H1 (cell line): Measurements from ENCODE around the gene RMDN2. TPM values are rescaled to one million over a fixed set of nuclear protein-coding genes. Genes with fewer than 3 reads are reported as not detected.

Experiments
- CTCF ChIA-PET: fragments of 300-600 bp; sonication (Branson Sonifier 250); formaldehyde crosslinking; loops from one replicate; lab custom pipeline; 2021; ENCODE audit not compliant: partially characterized antibody; lab: Charles Lee
- POLR2A ChIA-PET: fragments of 300-600 bp; sonication (Branson Sonifier 250); formaldehyde crosslinking; loops from one replicate; lab custom pipeline; 2021; ENCODE audit warnings: inconsistent platforms; ENCODE audit not compliant: partially characterized antibody; lab: Charles Lee
- DNase-seq, 2 experiments: peaks; one replicate each; pipeline versions ENCODE4 v3.0.0 to v3.0.0-alpha.2; 2010 to 2022; ENCODE audit warnings: low spot score in 2 of 2, low read depth in 1 of 2, mixed read lengths in 1 of 2
- FAIRE-seq: peaks from 2 replicates; lab custom pipeline; 2011; peaks lifted over from hg19 to GRCh38; lab: Jason Lieb, UNC
- H2AFZ ChIP-seq: 2 replicates; pipeline ENCODE4 v1.8.1; 2012; ENCODE audit warnings: low read length, inconsistent platforms
- H2AK5ac ChIP-seq: 2 replicates; pipeline ENCODE4 v1.6.1; 2013; ENCODE audit warnings: low read depth, low read length
- H2BK120ac ChIP-seq: replicated peaks from 2 replicates; pipeline ENCODE3; 2013; ENCODE audit warnings: low read depth, low read length, inconsistent platforms
- H2BK12ac ChIP-seq: 2 replicates; pipeline ENCODE4 v1.6.1; 2013; ENCODE audit warnings: low read depth, low read length
- H2BK15ac ChIP-seq: 2 replicates; pipeline ENCODE4 v1.6.1; 2013; ENCODE audit warnings: low read length
- H2BK20ac ChIP-seq: 2 replicates; pipeline ENCODE4 v1.6.1; 2013; ENCODE audit warnings: low read length
- H2BK5ac ChIP-seq: 2 replicates; pipeline ENCODE4 v1.6.1; 2013; ENCODE audit warnings: low read depth, low read length
- H3K14ac ChIP-seq: 2 replicates; pipeline ENCODE4 v1.6.1; 2013; ENCODE audit warnings: inconsistent platforms; ENCODE audit not compliant: insufficient read length
- H3K18ac ChIP-seq: 2 replicates; pipeline ENCODE4 v1.6.1; 2013; ENCODE audit warnings: low read length; ENCODE audit errors: extremely low read depth
- H3K23ac ChIP-seq: 2 replicates; pipeline ENCODE4 v1.6.1; 2013; ENCODE audit warnings: inconsistent platforms; ENCODE audit not compliant: insufficient read length
- H3K23me2 ChIP-seq: 2 replicates; pipeline ENCODE4 v1.6.1; 2013; ENCODE audit warnings: low read depth, low read length
- H3K27ac ChIP-seq: 2 replicates; pipeline ENCODE4 v1.6.1; 2011; ENCODE audit warnings: low read depth, low read length, inconsistent platforms
- H3K27me3 ChIP-seq, 4 experiments: replicated peaks in 1 of 4; 1 replicate in 1 of 4; 2 replicates in 3 of 4; pipeline versions ENCODE4 v1.6.1 to v1.8.1; 2011 to 2013; ENCODE audit warnings: low read length in 3 of 4, mild to moderate bottlenecking in 3 of 4, inconsistent platforms in 2 of 4, mixed read lengths in 2 of 4, moderate library complexity in 1 of 4; ENCODE audit not compliant: control insufficient read depth in 3 of 4, insufficient read depth in 3 of 4; ENCODE audit errors: extremely low read depth in 1 of 4
- H3K36me3 ChIP-seq, 4 experiments: 2 replicates each; pipeline versions ENCODE4 v1.6.1 to v1.8.1; 2011 to 2013; ENCODE audit warnings: mild to moderate bottlenecking in 4 of 4, low read length in 3 of 4, moderate library complexity in 2 of 4, control low read depth in 1 of 4, inconsistent platforms in 1 of 4; ENCODE audit not compliant: insufficient read depth in 4 of 4, control insufficient read depth in 2 of 4
- H3K4ac ChIP-seq: replicated peaks from 2 replicates; pipeline ENCODE3; 2013; ENCODE audit warnings: low read length, low read depth, mixed read lengths, inconsistent platforms; ENCODE audit not compliant: insufficient read length
- H3K4me1 ChIP-seq, 4 experiments: replicated peaks in 1 of 4; 1 replicate in 1 of 4; 2 replicates in 3 of 4; pipeline versions ENCODE4 v1.6.1 to v1.8.1; 2011 to 2013; ENCODE audit warnings: low read length in 3 of 4, inconsistent platforms in 2 of 4, mixed read lengths in 1 of 4; ENCODE audit not compliant: insufficient read depth in 4 of 4, control insufficient read depth in 3 of 4
- H3K4me2 ChIP-seq, 2 experiments: 2 replicates each; pipeline versions ENCODE4 v1.6.1 to v1.8.1; 2011 to 2013; ENCODE audit warnings: low read depth in 2 of 2, low read length in 2 of 2, control low read depth in 1 of 2, inconsistent platforms in 1 of 2, mild to moderate bottlenecking in 1 of 2; ENCODE audit not compliant: insufficient read depth in 1 of 2
- H3K4me3 ChIP-seq, 4 experiments: fragments of 200-600, 300-600 bp in 1 of 4; sonication (generic), shearing (Covaris generic), sonication (Bioruptor Twin) in 1 of 4; 2 replicates each; pipeline versions ENCODE4 v1.5.1 to v1.8.1; 2011 to 2016; ENCODE audit warnings: low read length in 4 of 4, low read depth in 3 of 4, control low read depth in 2 of 4, inconsistent platforms in 2 of 4, mild to moderate bottlenecking in 2 of 4, mixed read lengths in 1 of 4, moderate library complexity in 1 of 4; ENCODE audit not compliant: insufficient read depth in 2 of 4; ENCODE audit errors: extremely low read depth in 1 of 4
- H3K56ac ChIP-seq: replicated peaks from 2 replicates; pipeline ENCODE3; 2013; ENCODE audit warnings: low read depth, mild to moderate bottlenecking, mixed read lengths, low read length, inconsistent platforms; ENCODE audit not compliant: insufficient read length
- H3K79me1 ChIP-seq: 2 replicates; pipeline ENCODE4 v1.6.1; 2013; ENCODE audit warnings: low read depth, low read length, control low read depth
- H3K79me2 ChIP-seq, 2 experiments: 2 replicates each; pipeline versions ENCODE4 v1.6.1 to v1.8.1; 2012 to 2013; ENCODE audit warnings: low read length in 2 of 2, mild to moderate bottlenecking in 2 of 2, inconsistent platforms in 1 of 2; ENCODE audit not compliant: insufficient read depth in 2 of 2, control insufficient read depth in 1 of 2
- H3K9ac ChIP-seq, 4 experiments: replicated peaks in 1 of 4; 1 replicate in 1 of 4; 2 replicates in 3 of 4; pipeline versions ENCODE4 v1.6.1 to v1.8.1; 2011 to 2013; ENCODE audit warnings: low read depth in 3 of 4, low read length in 3 of 4, control low read depth in 2 of 4, mild to moderate bottlenecking in 2 of 4, moderate library complexity in 2 of 4, inconsistent platforms in 1 of 4; ENCODE audit errors: extremely low read depth in 1 of 4
- H3K9me3 ChIP-seq, 2 experiments: 2 replicates each; pipeline versions ENCODE4 v1.6.1 to v1.8.1; 2012 to 2013; ENCODE audit warnings: mild to moderate bottlenecking in 2 of 2, moderate library complexity in 2 of 2, control low read depth in 1 of 2, inconsistent platforms in 1 of 2, low read depth in 1 of 2, low read length in 1 of 2, mixed read lengths in 1 of 2; ENCODE audit not compliant: insufficient read depth in 2 of 2
- H4K20me1 ChIP-seq, 2 experiments: replicated peaks in 1 of 2; 2 replicates each; pipeline versions ENCODE3 to v1.8.1; 2011 to 2013; ENCODE audit warnings: inconsistent platforms in 2 of 2, low read length in 2 of 2, mild to moderate bottlenecking in 1 of 2; ENCODE audit not compliant: insufficient read depth in 2 of 2, control insufficient read depth in 1 of 2
- H4K5ac ChIP-seq: 2 replicates; pipeline ENCODE4 v1.6.1; 2013; ENCODE audit warnings: low read length, low read depth, mixed read lengths, inconsistent platforms; ENCODE audit not compliant: insufficient read length
- H4K8ac ChIP-seq: 2 replicates; pipeline ENCODE4 v1.8.0; 2013; ENCODE audit warnings: mild to moderate bottlenecking, moderate library complexity, low read length, inconsistent platforms; ENCODE audit not compliant: insufficient read depth; ENCODE audit errors: extremely low read depth
- H4K91ac ChIP-seq: replicated peaks from 2 replicates; pipeline ENCODE3; 2013; ENCODE audit warnings: low read length, mixed read lengths, inconsistent platforms; ENCODE audit not compliant: insufficient read length
- BRCA1 ChIP-seq: IDR thresholded peaks from 2 replicates; pipeline ENCODE4 v1.6.1; 2012; ENCODE audit warnings: low read depth, low read length, improper control_type of control experiment
- POLR2AphosphoS5 ChIP-seq: IDR thresholded peaks from 2 replicates; pipeline ENCODE4 v1.6.1; 2011; ENCODE audit warnings: low read depth, low read length
- RAD21 ChIP-seq, 2 experiments: IDR thresholded peaks in 1 of 2; conservative IDR thresholded peaks in 1 of 2; 2 replicates each; pipeline ENCODE4 v1.6.1; 2011; ENCODE audit warnings: low read depth in 2 of 2, low read length in 2 of 2, improper control_type of control experiment in 1 of 2, inconsistent platforms in 1 of 2, mild to moderate bottlenecking in 1 of 2, moderate library complexity in 1 of 2
- SIX5 ChIP-seq: IDR thresholded peaks from 2 replicates; pipeline ENCODE4 v1.6.1; 2011; ENCODE audit warnings: mild to moderate bottlenecking, low read depth, low read length
- WGBS, 2 experiments: shearing (Covaris generic) in 1 of 2; methylation state at CpG; one replicate each; pipeline versions ENCODE4 v1.1.6 to v1.1.7; 2013 to 2015; ENCODE audit warnings: low lambda C conversion rate in 2 of 2, mixed read lengths in 2 of 2, inconsistent platforms in 1 of 2, low coverage in 1 of 2, missing lambda C conversion rate in 1 of 2; ENCODE audit not compliant: insufficient replicate concordance in 2 of 2, insufficient coverage in 1 of 2, insufficient read length in 1 of 2; ENCODE audit errors: extremely low coverage in 1 of 2, missing lambda C conversion rate in 1 of 2; 5-methylcytosine and 5-hydroxymethylcytosine counted together
- polyA plus RNA-seq, 7 experiments: library from polyadenylated mRNA; depleted of rRNA in 3 of 7; stranded (reverse) in 5 of 7; unstranded in 2 of 7; fragments of >200 nt in 5 of 7; fragments of 200-250 nt in 2 of 7; gene quantifications; 1 replicate in 5 of 7; 2 replicates in 1 of 7; 4 replicates in 1 of 7; pipeline versions ENCODE4 v1.2.1 to v1.2.3, GENCODE V29; 2011 to 2013; ENCODE audit warnings: missing spikeins in 2 of 7, mixed read lengths in 2 of 7
- total RNA-seq: library from RNA; stranded (reverse); fragmentation: NEBNext Ultra II Directional; extraction: Animal tissue kit (Norgen Biotek cat#: 25700); gene quantifications from 2 replicates; pipeline ENCODE4 v1.2.1, GENCODE V29; 2021
- TF ChIP-seq, protein P1 (sequence below): IDR thresholded peaks from 2 replicates; pipeline ENCODE4 v1.6.1; 2012; ENCODE audit warnings: inconsistent platforms
- TF ChIP-seq, protein P2 (sequence below): IDR thresholded peaks from 2 replicates; pipeline ENCODE4 v1.6.1; 2012; ENCODE audit warnings: low read length, inconsistent platforms

The RMDN2 gene
- total and polyA plus RNA-seq, 2 of the 8 experiments (the other 6 are each of a cell fraction or from before 2014, with no cell fraction given), result 0.53 to 3.0 TPM

DNA sequence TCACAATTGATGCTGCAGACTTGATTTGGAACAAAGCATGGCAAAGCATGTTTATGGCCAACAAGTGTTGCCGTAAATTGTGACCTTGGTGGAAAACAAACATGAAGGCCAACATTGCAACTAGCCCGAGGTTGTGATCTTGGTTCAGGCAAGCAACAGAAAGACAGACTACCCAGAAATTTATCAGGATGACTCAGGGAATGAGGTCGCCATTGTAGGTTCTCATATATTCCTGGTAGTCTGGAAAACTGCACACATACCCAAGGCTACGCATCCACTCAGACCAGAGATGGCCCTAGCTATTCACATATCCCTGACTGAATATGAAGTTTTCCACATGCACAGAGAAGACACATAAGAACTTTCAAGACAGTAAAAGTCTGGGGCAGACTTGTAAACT lies 120.7 kb downstream of the RMDN2 start:
- DNase-seq, result no peak
- TF ChIP-seq POLR2AphosphoS5 (no peak), RAD21 (IDR thresholded peaks at IDR 0.05 in 1 of 2, conservative IDR thresholded peaks at IDR 0.05 in 1 of 2; ENCODE audit: low read depth in 2 of 2, low read length in 2 of 2) (no peak), BRCA1 (no peak), SIX5 (no peak)
- TF ChIP-seq, protein P1, sequence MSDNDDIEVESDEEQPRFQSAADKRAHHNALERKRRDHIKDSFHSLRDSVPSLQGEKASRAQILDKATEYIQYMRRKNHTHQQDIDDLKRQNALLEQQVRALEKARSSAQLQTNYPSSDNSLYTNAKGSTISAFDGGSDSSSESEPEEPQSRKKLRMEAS, result no peak
- TF ChIP-seq, protein P2, sequence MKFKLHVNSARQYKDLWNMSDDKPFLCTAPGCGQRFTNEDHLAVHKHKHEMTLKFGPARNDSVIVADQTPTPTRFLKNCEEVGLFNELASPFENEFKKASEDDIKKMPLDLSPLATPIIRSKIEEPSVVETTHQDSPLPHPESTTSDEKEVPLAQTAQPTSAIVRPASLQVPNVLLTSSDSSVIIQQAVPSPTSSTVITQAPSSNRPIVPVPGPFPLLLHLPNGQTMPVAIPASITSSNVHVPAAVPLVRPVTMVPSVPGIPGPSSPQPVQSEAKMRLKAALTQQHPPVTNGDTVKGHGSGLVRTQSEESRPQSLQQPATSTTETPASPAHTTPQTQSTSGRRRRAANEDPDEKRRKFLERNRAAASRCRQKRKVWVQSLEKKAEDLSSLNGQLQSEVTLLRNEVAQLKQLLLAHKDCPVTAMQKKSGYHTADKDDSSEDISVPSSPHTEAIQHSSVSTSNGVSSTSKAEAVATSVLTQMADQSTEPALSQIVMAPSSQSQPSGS, result no peak
- Histone ChIP-seq H3K56ac (no peak overlapping the region), H3K18ac (no peak overlapping the region), H3K4me1 (no peaks in the 10 kb centered on the region; a peak in 1 of 7 replicates), H3K9ac (no peak overlapping the region), H3K4ac (no peak overlapping the region), H2AFZ (peak overlapping the region; percentile 71; the same call in 1 of the 2 replicates), H2BK12ac (no peak overlapping the region), H3K36me3 (no peaks in the 10 kb centered on the region), H3K79me1 (no peaks in the 10 kb centered on the region), H2BK5ac (no peak overlapping the region), H2AK5ac (no peak overlapping the region), H3K23ac (no peak overlapping the region), H2BK20ac (no peak overlapping the region), H3K23me2 (no peaks in the 10 kb centered on the region), H4K20me1 (no peaks in the 10 kb centered on the region), H3K4me3 (no peak overlapping the region), H4K8ac (no peak overlapping the region), H2BK120ac (no peak overlapping the region), H3K79me2 (no peaks in the 10 kb centered on the region), H3K14ac (no peak overlapping the region), H2BK15ac (no peak overlapping the region), H3K27me3 (no peaks in the 10 kb centered on the region; a peak in 1 of 7 replicates), H3K9me3 (no peaks in the 10 kb centered on the region), H4K5ac (no peak overlapping the region), H3K27ac (no peak overlapping the region), H3K4me2 (no peak overlapping the region), H4K91ac (no peak overlapping the region)
- CTCF ChIA-PET, result interaction anchor here (1.4 to 1.8 kb wide), 3 partner anchors 9 to 68 kb away, joined by 3 to 6 read pairs (median 5); no protein-coding TSS in a partner anchor
- FAIRE-seq, result no peak
- 93% methylated on average over 4 of the region's 4 CpGs; no CpG with 5 or more reads in 1 of the 2 experiments for WGBS, 2 experiments
- POLR2A ChIA-PET, result no interaction called here
